Measurements from ENCODE around the gene LIF.
A peak's percentile ranks its signal among the peaks of the same experiment; 100 is the strongest.

The LIF gene

DNA sequence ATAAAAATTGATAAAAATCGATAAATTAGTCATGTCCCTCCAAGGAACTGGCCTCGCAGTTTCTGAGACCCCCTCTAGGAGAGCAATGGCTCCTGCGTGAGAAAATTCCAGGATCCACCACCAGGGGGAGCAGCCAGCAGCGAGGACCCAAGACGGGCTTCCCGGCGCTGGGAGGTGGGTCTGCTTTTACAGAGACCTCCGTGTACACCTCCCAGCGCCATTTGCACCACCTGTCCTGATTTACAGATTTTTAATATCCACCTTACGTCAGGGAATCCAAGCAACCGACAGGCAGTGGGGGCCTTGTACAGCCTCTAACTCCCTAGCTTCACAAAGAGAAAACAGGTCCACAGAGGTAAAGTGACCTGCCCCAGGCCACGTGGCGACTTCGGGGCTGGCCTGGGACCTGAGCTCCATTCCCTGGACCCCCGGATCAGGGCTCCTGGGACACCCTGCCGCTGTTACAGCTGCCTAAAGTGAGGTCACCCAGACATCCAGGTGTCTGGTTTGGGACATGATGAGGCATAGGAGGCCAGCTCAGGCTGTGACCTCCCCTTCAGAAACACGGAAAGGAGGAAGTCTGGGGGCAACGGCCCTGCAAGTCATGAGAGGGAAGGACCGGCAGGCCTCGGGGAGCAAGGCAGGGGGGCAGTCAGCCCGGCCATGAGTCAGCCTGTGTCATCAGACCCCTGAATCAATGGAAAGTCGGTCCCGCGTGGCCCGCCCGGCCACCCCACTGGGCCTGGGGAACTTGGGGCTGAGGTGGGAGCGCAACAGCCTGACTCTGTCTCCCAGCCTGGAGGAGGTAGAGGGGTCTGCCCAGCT, 16.6 kb upstream of the LIF start:
- peak; percentile 85 for DNase-seq (ENCODE audit: low read depth)

DNA sequence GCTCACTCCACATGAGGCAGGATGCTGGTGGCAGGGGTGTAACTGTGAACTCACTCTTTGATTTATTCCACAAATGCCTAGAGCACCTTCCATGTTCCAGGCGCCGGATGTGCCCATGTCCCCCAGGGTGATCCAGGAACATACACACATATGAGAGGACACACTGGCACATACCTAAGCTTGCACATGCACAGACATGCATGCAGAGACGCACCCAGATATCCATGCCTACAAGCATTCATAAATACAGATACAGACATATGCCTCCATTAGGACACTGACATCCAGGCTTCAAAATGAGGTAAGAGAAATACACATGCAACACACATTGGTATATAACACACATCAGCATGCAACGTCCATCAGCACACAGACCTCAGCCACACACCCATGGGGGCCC, 15.6 kb upstream of the LIF start:
- no peak for DNase-seq (ENCODE audit: low read depth)

DNA sequence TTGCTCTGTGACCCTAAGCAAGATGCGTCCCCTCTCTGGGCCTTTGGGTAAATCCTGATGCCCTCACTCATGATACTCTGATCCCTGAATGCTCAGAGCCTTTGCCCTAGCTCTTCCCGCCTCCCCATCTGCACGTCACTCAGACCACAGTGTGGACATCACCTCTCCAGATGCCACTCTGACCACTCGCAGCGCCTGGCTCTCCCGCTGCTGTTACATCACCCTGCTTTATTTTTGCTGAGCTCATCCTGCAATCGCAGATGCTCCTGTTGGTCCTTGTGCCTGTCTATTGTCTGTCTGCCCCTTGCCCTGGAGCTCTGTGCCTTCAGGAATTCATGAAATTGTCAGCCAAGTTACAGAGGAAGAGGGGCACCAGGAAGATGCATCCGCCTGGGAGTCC, 14.6 kb upstream of the LIF start:
- no peak for DNase-seq (ENCODE audit: low read depth)

DNA sequence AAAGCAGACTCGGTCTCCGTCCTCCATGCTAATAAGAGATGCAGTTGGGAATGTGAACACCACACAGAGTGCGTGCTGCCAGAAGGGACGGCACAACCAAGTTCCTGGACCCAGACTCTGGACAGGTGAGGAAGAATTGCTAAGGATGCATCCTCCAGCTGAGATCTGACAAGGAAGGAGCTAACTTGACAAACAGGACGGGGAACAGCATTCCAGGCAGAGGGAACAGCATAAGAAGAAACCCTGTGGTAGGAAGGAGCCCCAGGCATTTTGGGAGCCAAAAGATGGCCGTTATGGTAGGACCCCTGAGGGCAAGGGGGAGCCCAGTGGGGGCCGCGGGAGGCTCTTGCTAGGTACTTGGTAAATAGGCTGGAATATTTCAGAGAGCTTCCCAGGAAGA, 14.1 kb upstream of the LIF start:
- no peak for DNase-seq (ENCODE audit: low read depth)

DNA sequence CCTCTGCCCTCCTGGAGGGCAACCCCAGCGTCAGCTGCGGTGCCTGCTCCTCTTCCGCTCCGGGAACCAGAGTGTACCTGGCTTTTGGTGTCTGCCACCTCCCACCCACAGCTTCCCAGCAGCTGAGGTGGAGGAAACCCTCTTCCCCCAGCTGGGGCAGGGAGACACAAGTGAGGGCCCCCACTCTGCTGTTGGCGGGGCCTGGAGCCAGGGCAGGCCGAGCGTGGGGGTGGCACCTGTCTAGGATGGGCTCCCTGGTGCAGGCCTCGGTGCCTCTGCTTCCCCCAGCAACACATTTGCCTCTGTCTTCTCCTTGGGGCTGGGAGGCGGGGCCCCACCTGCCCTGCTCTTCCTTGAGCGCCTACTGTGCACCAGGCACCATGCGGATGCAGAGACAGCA, 13.7 kb upstream of the LIF start:
- no peak for DNase-seq (ENCODE audit: low read depth)

DNA sequence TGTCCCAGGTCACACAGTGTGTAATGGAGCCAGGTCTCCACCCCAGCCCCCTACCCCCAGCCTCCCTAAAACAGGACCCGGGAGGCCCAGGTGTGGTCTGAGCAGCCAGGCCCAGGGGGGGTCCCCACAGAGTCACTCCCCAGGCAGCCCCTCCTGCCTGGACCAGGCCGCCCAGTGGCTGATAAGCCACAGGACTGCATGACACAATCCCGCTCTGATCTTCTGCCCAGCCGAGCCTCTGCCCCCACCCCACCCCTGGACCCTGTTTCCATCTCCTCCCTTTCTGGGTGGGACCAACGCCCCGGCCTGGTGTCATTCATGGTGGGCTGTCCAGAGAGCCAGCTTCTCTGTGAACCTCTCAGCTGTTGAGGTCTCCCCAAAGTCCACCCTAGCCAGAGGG, 7.8 kb upstream of the LIF start:
- DNase-seq (ENCODE audit: low read depth): no peak

DNA sequence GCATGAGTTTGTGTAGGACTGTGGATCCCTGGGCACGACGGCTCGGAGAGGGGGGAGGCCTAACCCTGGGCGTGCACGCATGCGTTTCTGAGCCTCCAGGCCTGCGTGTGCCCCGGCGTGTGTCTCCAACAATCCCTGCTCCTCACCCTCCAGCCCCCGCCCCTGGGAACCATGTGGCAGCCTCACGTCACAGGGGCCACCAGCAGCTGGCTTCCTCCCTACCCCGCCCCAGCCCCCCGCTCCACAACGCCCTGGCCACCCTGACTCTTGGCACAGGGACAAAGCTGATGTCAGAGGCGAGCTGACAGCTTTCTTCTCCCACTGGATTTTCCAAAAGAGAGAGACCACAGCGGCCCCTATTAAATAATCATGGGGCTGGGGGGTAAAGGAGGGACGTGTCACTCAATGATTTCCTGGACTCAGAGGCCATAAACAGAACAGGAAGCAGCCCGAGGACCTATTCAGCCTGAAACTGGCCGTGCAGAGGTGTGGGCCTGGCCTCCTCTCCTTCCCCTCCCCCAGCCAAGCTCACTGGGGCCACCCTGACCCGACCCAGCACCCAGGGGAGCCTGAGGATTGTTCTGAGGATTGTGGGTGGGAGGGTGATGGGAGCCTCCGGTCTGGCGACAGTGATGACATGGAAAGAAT, 6.8 kb upstream of the LIF start:
- DNase-seq (ENCODE audit: low read depth): no peak

DNA sequence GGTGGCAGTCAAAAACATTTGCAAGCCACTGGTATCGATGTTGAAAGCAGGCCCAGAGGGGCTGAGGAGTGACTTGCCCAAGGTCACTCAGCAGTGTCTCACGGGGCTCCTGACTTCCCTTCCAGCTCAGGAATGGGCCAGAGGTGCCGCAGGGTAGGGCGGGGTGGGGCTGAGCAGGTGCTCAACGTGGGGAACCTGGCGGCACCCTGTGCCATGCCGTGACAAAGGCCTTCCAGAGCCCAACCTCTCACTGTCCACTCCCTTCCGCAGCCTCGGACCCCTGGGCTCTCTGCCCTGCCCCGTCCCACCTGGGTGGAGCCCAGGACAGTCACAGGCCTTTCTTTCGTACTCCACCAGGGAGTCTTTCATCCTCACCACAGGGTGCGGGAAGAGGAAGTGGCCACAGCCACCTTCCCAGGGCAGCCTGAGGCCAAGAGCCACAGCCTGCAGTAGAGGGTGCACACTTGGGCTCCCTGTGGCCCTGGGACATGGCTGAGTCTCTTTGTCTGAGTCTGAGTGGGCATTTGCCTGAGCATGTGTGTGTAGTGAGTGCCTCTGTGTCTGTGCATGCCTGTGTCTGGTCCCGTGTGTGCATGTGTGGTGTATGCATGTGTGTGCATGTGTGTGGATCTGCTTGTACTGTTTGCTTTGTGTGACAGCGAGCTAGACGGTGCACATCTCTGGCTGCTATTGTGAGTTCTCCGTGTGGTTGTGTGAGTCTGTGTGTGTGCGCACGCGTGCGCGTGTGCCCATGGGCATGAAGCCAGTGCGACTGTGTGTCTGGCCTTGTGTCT, 6.0 kb upstream of the LIF start:
- DNase-seq (ENCODE audit: low read depth): no peak

DNA sequence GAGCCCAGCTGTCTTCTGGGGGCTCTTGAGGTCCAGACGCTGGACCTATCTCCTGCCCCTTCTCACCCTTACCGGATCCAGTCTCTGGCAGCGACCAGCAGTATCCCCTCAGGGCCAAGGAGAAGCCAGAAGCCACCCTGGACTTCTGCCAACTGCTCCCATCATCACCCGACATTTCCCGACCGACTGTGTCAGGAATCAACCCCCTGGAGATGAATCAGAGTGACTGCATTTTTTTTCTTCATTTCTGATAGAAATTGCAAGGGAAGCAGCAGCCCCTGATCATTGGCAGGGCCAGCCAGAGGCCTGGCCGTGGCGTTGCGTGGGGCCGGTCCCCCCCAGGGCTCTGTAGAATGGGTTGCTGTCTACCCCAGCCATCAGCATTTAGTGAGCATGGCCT, 5.2 kb upstream of the LIF start:
- DNase-seq (ENCODE audit: low read depth): no peak

DNA sequence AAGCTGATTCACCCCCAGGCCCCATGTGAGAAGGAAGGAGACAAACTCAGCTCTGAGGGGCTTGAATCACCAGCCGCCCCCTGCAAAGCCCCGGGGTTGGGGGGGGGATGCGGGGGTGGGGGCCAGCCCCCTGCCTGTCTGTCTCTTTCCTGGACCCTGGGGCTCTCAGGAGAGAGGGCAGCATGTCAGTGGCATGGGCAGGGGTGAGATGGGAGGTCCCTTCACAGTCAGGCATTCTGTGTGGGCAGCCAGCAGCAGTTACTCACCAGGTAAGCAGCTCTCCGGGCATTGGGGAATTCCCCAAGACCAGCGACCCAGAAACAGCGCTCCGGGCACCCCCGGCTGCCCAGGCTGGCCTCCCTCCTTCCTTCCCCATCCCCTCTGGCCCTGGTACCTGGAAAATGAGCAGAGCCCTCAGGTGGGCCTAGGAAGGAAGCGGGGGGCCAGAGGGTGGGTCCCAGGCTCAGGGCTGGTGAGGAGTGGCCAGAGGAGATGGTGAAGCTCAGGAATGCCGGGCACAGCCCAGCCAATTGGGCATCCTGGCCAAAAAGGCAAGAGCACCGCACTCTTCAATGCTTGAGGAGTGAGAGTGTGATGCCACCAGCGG, 4.2 kb upstream of the LIF start:
- DNase-seq (ENCODE audit: low read depth): no peak

DNA sequence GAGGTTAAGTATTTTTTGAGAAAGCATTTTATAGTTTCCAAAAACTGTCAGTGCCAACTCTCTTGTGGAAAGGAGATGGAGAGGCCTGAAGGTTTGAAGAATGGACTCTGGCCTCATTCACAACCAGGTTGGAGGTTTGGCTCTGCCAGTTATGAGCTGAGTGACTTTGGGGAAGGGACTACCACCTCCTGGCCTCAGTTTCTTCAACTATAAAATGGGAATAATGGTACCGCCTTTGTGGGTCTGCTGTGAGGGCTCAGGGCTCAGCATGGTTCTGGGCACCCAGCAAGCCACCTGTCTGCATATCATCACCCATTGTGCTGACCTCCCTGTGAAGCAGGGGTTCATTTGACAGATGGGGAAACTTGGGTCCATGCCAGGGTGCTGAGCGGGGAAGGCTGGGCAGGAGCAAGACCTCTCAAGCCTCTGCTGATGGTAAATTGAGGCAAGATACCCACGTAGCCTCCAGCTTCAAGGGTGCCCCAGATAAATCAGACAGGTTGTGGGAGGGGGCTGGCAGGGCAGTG, 3.5 kb upstream of the LIF start:
- DNase-seq (ENCODE audit: low read depth): no peak

DNA sequence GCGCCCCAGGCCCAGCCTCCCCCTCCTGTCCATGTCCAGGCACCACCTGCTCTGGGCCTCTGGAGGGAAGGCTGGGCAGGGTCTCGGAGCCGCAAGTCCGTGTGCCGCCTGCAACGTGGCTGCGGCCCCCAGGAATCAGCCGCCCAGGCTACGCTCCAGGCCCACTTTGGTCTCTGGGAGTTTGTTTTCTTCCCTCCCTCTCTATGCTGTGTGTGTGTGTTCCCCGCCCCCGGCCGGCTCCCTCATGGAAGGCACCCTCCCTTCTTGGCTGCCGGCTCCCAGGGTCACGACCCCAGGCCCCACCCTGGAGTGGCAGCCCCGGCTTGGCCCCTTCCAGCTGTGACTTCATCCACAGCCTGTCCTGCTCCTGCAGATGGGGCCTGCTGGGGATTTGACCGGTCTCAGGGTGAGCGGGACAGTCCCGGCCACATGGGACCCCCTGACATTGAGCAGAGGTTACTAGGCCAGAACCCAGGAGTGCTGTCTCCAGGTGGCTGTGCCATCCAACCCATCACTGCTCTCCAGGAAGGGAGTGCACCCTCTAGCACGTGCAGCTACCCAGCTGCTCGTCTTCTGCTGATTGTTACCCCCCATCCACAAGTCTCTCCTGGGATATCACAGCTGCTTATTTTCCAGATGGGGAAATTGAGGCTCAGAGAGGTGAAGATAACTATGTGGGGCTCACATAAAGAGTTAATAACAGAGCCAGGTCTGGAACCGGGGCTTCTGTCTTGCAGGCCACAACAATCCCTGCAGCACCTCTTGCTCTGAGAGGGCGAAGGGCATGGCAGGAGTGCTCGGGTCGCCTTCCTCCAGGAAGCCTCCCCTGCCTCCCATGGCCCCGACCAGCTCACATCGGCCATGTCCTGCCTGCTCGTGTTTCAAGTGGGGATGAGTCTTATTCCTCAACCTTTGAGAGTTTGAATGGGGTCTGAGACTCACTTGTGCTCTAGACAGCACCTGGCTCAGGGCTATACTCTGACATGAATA, 2.8 kb upstream of the LIF start:
- DNase-seq (ENCODE audit: low read depth): no peak

DNA sequence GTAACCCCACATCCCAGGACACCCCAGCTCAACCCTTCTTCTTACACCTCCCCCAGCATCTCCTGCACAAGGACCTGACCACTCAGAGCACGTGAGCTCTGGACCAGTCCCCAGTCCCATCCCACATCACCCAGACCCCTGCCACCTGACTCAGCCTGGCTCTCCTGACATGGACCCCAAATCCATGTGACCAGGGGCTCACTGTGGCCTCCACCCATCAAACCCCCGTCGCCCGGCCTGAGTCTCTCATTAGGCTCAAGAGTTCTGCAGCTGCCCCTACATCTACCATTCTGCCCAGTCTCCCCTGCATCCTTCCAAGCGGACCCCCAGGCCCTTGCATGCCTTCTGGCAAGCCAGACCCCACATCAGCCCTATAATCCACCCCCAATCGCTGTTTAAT, 1.9 kb upstream of the LIF start:
- no peak for DNase-seq (ENCODE audit: low read depth)

DNA sequence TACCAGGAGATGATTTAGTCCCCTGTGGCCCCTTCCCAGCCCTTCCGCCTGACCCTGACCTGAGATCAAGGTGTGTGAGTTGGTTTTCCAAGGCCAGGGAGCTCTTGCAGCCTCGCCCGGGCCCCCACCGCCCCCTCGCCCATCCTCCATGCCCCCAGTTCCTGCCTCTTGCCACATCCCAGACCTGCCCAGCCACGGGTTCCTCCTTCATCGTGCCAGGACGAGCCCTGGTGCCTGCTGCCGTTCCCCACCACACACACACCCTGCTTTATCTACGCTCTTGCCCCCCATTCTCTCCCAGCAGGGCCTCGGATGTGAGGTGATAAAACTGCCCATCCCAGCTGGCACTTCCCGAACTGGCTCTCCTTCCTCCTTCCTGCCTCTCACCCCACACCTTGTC, 1.4 kb upstream of the LIF start:
- no peak for DNase-seq (ENCODE audit: low read depth)

DNA sequence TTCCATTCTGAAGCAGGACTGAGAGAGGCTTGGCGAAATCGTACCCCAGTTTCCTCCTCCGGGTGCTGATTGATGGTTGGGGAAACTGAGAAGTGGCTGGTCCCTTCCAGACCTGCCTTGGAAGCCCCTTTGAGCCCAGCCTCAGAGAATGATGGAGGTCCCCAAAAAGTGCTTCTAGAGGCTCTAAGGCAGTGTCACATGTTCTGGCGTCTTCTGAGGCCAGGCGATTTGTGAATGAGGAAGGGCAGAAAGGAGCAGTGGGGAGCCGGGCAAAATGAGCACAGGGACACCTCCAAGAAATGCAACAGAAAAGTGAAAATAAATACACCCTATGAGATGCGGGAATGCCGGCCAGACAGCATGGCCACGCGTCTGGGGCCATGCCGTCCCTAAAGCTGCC, 1.0 kb upstream of the LIF start:
- no peak for DNase-seq (ENCODE audit: low read depth)

DNA sequence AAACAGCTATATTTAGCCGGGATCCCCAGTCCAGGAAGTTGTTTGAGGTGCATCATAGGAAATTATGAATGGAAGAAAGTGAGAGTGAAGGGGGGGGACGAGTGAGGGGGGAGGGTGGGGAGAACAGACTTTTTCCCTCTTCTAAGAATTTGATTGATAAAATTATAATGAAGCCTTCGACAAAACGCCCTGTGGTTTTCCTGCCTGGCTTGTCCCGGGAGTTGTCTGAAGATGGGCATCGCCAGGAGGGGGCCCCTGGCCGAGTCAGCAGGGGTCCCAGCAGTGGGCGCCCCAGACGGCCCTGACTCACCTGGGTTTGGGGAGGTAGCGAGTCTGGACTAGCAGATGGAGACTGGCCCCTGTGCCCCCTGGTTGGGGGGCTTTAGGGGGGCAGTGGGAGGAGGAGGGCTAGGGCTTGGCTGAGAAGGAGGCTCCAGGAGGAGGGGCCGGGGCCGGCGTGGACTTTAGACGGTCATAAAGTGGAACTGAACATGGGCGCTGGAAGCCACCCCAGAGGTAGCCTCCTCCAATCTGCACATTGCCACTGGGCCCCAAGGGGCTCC, 336 bp upstream of the LIF start:
- DNase-seq (ENCODE audit: low read depth): no peak

DNA sequence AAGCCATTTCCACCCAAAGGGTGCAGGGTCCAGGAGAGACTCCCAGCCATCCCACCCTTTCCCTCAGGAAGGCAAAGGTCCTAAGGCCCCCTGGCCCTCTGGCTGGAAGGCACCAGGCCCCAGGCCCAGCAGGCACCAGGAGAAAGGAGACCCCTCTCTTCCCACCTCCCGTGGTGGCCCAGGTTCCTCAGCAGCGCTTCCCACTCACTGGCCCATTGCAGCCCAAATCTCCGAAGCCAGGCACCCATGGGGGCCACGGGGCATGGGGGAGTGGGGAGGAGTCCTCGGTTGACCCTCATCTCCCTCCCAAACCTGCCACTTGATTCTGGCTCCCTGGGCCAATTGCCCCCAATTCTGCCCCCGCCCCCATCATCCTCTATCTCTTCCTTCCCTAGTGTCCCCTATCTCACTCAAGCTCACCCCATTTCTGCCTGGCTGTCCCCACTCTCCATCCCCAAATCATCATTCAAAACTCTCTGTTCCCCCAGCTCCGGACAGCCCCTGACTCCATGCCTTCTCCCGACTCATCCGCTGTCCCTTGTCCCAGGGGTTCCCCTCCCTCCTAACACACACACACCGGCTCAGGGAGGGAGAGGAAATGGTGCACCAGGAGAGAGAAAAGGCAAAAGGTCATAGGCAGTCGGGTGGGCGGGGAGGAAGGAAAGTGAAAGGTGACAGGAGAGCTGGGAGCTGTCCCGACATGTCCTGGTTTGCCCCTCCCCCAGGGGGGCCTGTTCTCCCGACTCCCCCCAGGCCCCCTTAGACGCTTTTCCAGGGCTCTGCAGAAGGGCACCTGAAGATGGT, 1.2 kb downstream of the LIF start:
- no peak for DNase-seq (ENCODE audit: low read depth)

DNA sequence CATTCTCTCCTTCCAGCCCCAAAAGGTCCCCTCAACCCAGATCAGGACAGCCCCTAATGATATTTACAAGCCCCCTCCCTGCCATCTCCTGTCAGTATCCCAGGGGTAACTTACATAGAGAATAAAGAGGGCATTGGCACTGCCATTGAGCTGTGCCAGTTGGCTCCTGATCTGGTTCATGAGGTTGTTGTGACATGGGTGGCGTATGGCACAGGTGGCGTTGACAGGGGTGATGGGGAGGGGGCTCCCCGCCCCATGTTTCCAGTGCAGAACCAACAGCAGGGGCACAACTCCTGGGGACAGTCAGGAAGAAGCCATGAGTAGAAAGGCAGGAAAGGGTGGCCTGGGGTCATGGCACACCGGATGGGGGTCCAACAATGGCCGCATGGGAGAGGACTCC, 1.9 kb downstream of the LIF start:
- DNase-seq (ENCODE audit: low read depth): no peak

DNA sequence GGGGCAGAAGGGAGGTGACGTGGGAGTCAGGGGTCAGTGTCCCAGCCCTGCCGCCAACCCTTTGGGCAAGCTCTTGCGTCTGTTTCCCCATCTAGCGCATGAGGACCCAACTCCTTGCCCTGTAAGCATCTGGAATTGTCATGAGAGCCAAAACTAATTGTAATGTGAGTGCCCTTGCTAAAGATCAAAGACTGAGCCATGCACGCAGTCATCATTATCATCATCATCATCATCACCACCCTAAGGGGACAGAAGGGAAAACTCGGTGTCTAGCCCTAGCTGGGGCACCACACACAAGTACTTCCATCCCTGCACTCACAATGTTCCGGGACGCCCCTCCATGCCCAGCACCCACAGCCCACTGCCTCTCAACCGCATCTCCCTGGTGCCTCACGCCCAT, 2.5 kb downstream of the LIF start:
- no peak for DNase-seq (ENCODE audit: low read depth)

DNA sequence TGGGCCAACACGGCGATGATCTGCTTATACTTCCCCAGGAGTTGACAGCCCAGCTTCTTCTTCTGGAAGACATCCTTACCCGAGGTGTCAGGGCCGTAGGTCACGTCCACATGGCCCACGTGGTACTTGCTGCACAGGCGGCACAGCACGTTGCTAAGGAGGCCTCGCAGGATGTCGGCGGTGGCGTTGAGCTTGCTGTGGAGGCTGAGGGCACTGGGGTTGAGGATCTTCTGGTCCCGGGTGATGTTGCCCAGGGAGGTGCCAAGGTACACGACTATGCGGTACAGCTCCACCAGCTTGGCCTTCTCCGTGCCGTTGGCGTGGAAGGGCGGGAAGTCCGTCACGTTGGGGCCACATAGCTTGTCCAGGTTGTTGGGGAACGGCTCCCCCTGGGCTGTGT, 2.9 kb downstream of the LIF start:
- no peak for DNase-seq (ENCODE audit: low read depth)

All from stimulated activated CD8-positive, alpha-beta memory T cell treated with anti-CD3 and anti-CD28 coated beads, Interleukin-15, amount 100 ng/mL, for 24 hours (primary cell).